ENCODE measurements around the gene P4HTM. TPM values are rescaled to one million over a fixed set of nuclear protein-coding genes. Genes with fewer than 3 reads are reported as not detected.

Gene P4HTM
- total RNA-seq, 1 donor from 2014 or later = 25.0 TPM

GRCh38 chr3:49021813-49022687, 32.0 kb downstream of the P4HTM start, which contains the start of gene NDUFAF3:
NDUFAF3 (plus strand) TSS chr3:49022121; CDS start chr3:49022145, 24 bp downstream.
- no peaks in the 10 kb centered on the region for H3K9me3 ChIP-seq (ENCODE audit: insufficient read depth, low read depth, low read length)
- Mint-ChIP-seq H3K4me3 (ENCODE audit: unreplicated experiment) (peak within 1 kb of the TSS; percentile 93), H3K27ac (ENCODE audit: unreplicated experiment) (peak within 1 kb of the TSS; percentile 92), H3K36me3 (ENCODE audit: low read depth, unreplicated experiment) (peaks cover 13% of the 10 kb centered on the region), H3K4me1 (ENCODE audit: low read depth, unreplicated experiment) (peaks cover 22% of the 10 kb centered on the region), H3K27me3 (ENCODE audit: low read depth, unreplicated experiment) (no peaks in the 10 kb centered on the region), H3K9me3 (ENCODE audit: unreplicated experiment) (peaks cover 1% of the 10 kb centered on the region)
- TF ChIP-seq EZH2 (IDR thresholded peaks at IDR 0.05; ENCODE audit: insufficient read depth, low read length) (no peak), CTCF (IDR thresholded peaks at IDR 0.05; ENCODE audit: insufficient read depth, low read depth, low read length) (peak; percentile 56)
- DNase-seq (ENCODE audit: low read depth) (peak; percentile 85), FAIRE-seq (no peak)
- peaks cover 47% of the 10 kb centered on the region for H4K20me1 ChIP-seq (ENCODE audit: insufficient read depth, low read length)
- peak within 1 kb of the TSS; percentile 74 for H2AFZ ChIP-seq (ENCODE audit: low read depth, low read length)
- H3K79me2 ChIP-seq (ENCODE audit: insufficient read depth, low read length) = peaks cover 75% of the 10 kb centered on the region
- H3K27me3 ChIP-seq (ENCODE audit: insufficient read depth, low read length) = no peaks in the 10 kb centered on the region
- peak within 1 kb of the TSS; percentile 94 for H3K27ac ChIP-seq (ENCODE audit: low read depth, low read length)
- H3K36me3 ChIP-seq (ENCODE audit: insufficient read depth, low read length) = peaks cover 34% of the 10 kb centered on the region
- peak within 1 kb of the TSS; percentile 95 for H3K9ac ChIP-seq (ENCODE audit: low read length)
- H3K4me2 ChIP-seq (ENCODE audit: low read length) = peak within 1 kb of the TSS; percentile 95
- peak within 1 kb of the TSS; percentile 81 for H3K4me3 ChIP-seq (ENCODE audit: insufficient read depth, low read depth, low read length)
- peaks cover 26% of the 10 kb centered on the region for H3K4me1 ChIP-seq (ENCODE audit: insufficient read depth, low read length)

- H2AFZ ChIP-seq (ENCODE audit: low read depth, low read length) = no peak overlapping the region
- peak overlapping the region; percentile 94 for H3K27ac ChIP-seq (ENCODE audit: low read depth, low read length)
- peaks cover 40% of the 10 kb centered on the region for H3K36me3 ChIP-seq (ENCODE audit: insufficient read depth, low read length)
- H3K79me2 ChIP-seq (ENCODE audit: insufficient read depth, low read length) = peaks cover 76% of the 10 kb centered on the region
- no peak for DNase-seq (ENCODE audit: low read depth)
- H3K27me3 ChIP-seq (ENCODE audit: insufficient read depth, low read length) = no peaks in the 10 kb centered on the region
- Mint-ChIP-seq H3K9me3 (ENCODE audit: unreplicated experiment) (peaks cover 2% of the 10 kb centered on the region), H3K27ac (ENCODE audit: unreplicated experiment) (peak overlapping the region; percentile 92), H3K4me3 (ENCODE audit: unreplicated experiment) (peak overlapping the region; percentile 93), H3K4me1 (ENCODE audit: low read depth, unreplicated experiment) (peaks cover 22% of the 10 kb centered on the region), H3K36me3 (ENCODE audit: low read depth, unreplicated experiment) (peaks cover 18% of the 10 kb centered on the region), H3K27me3 (ENCODE audit: low read depth, unreplicated experiment) (no peaks in the 10 kb centered on the region)
- peak overlapping the region; percentile 95 for H3K9ac ChIP-seq (ENCODE audit: low read length)
- H3K4me1 ChIP-seq (ENCODE audit: insufficient read depth, low read length) = peaks cover 21% of the 10 kb centered on the region
- H3K9me3 ChIP-seq (ENCODE audit: insufficient read depth, low read depth, low read length) = no peaks in the 10 kb centered on the region
- FAIRE-seq = no peak
- TF ChIP-seq CTCF (IDR thresholded peaks at IDR 0.05; ENCODE audit: insufficient read depth, low read depth, low read length) (no peak), EZH2 (IDR thresholded peaks at IDR 0.05; ENCODE audit: insufficient read depth, low read length) (no peak)
- H4K20me1 ChIP-seq (ENCODE audit: insufficient read depth, low read length) = peaks cover 53% of the 10 kb centered on the region
- H3K4me2 ChIP-seq (ENCODE audit: low read length) = peak overlapping the region; percentile 95
- H3K4me3 ChIP-seq (ENCODE audit: insufficient read depth, low read depth, low read length) = peak overlapping the region; percentile 81
Observed at GRCh38 chr3:49022688-49023171, 32.7 kb downstream of the P4HTM start.
